Spleen (tissue), 10 donors: ENCODE measurements around the gene SPX. TPM values are rescaled to one million over a fixed set of nuclear protein-coding genes. Genes with fewer than 3 reads are reported as not detected.

Experiments used
- polyA plus RNA-seq, 3 donors: library from polyadenylated mRNA; stranded (reverse); fragments of 200-250 nt; gene quantifications; one replicate each; pipeline ENCODE4 v1.2.1, GENCODE V29; 2013
- total RNA-seq, 7 donors: library from RNA; depleted of rRNA in 3 of 7; stranded (reverse); fragments of >200 nt in 3 of 7; fragmentation: NEBNext Ultra II Directional in 4 of 7; extraction: Animal tissue kit (Norgen Biotek cat#: 25700) in 4 of 7; gene quantifications; one replicate each; pipeline versions ENCODE4 v1.1.0 to v1.2.1, GENCODE V29; 2016 to 2021
- donor health status: healthy with polysubstance abuse.
- donor health status: DM: no; HTN: no; CAD: no; lungs with moderate emphysema.
- donor health status: DM: no; HTN: no; CAD: no.
- donor health status: Bipolar disorder and iron deficiency.
- donor health status: healthy.
- donor health status: DM: no; HTN: no; CAD: no.
- donor health status: DM: yes; HTN: yes; CAD: no.

Gene SPX
- total and polyA plus RNA-seq, 10 donors, result 0.15 to 1.3 (median 0.53) TPM; not detected in 1

Other genes with a start within 250 kb of the SPX start
- 1 to 10 TPM in 3 of 7 donors, under 1 TPM in 4; 0.06 to 2.5 (median 0.97) TPM for gene SLCO1A2, start 191.4 kb upstream of the SPX start, total RNA-seq
- gene SLCO1A2, start 191.4 kb upstream of the SPX start, polyA plus RNA-seq, result under 1 TPM; 0.12 to 0.28 (median 0.26) TPM
- gene IAPP, start 153.4 kb upstream of the SPX start, total RNA-seq, result not detected
- gene IAPP, start 153.4 kb upstream of the SPX start, polyA plus RNA-seq, result under 1 TPM in 2 of 3 donors, not detected in 1; 0.04 to 0.21 TPM
- gene PYROXD1, start 88.6 kb upstream of the SPX start, total RNA-seq, result 10 to 100 TPM; 19.1 to 42.0 (median 25.3) TPM
- 10 to 100 TPM; 10.6 to 11.7 (median 10.7) TPM for gene PYROXD1, start 88.6 kb upstream of the SPX start, polyA plus RNA-seq
- 10 to 100 TPM; 37.9 to 57.3 (median 47.2) TPM for gene RECQL, start 24.7 kb upstream of the SPX start, total RNA-seq
- gene RECQL, start 24.7 kb upstream of the SPX start, polyA plus RNA-seq, result 10 to 100 TPM; 20.1 to 25.6 (median 22.4) TPM
- gene GOLT1B, start 24.5 kb upstream of the SPX start, total RNA-seq, result 10 to 100 TPM; 23.5 to 39.6 (median 29.2) TPM
- gene GOLT1B, start 24.5 kb upstream of the SPX start, polyA plus RNA-seq, result 10 to 100 TPM; 14.1 to 18.2 (median 15.5) TPM
- gene GYS2, start 78.6 kb downstream of the SPX start, total RNA-seq, result not detected
- under 1 TPM in 1 of 3 donors, not detected in 2; 0.05 TPM for gene GYS2, start 78.6 kb downstream of the SPX start, polyA plus RNA-seq
- 100 to 1,000 TPM; 166 to 306 (median 246) TPM for gene LDHB, start 131.5 kb downstream of the SPX start, total RNA-seq
- 100 to 1,000 TPM; 280 to 346 (median 292) TPM for gene LDHB, start 131.5 kb downstream of the SPX start, polyA plus RNA-seq
- gene KCNJ8, start 248.4 kb downstream of the SPX start, total RNA-seq, result 10 to 100 TPM in 4 of 7 donors, 1 to 10 TPM in 3; 4.5 to 19.3 (median 11.2) TPM
- 1 to 10 TPM; 1.6 to 2.2 (median 2.2) TPM for gene KCNJ8, start 248.4 kb downstream of the SPX start, polyA plus RNA-seq